SU-DHL-6 (cell line): Measurements from ENCODE around the gene LPCAT2.

Experiments used
- H2AFZ ChIP-seq: fragments of 200-600 bp; sonication (generic); 2 replicates; pipeline ENCODE4 v1.6.1; 2014; ENCODE audit warnings: low read depth, mild to moderate bottlenecking, moderate library complexity, mixed read lengths, antibody characterized with exemption, low read length; ENCODE audit not compliant: severe bottlenecking
- H3F3A ChIP-seq: fragments of 200-600 bp; shearing (Covaris generic); 2 replicates; pipeline ENCODE4 v1.6.0; 2016; ENCODE audit warnings: antibody characterized with exemption, mild to moderate bottlenecking; ENCODE audit not compliant: insufficient read depth
- H3K27ac ChIP-seq: fragments of 200-600 bp; sonication (generic); 2 replicates; pipeline ENCODE4 v1.5.1; 2016; ENCODE audit warnings: low read depth, mild to moderate bottlenecking, low read length, moderate library complexity, mixed read lengths
- H3K27me3 ChIP-seq: fragments of 200-600 bp; sonication (generic), shearing (Covaris generic); 2 replicates; pipeline ENCODE4 v1.6.0; 2014; ENCODE audit warnings: mild to moderate bottlenecking, low read length
- H3K36me3 ChIP-seq: fragments of 200-600 bp; sonication (generic); 2 replicates; pipeline ENCODE4 v1.6.1; 2014; ENCODE audit warnings: mild to moderate bottlenecking, low read length, mixed read lengths
- H3K4me2 ChIP-seq: fragments of 300-600, 200-600 bp; shearing (Covaris generic), sonication (generic); 2 replicates; pipeline ENCODE4 v1.6.0; 2014; ENCODE audit warnings: low read length, low read depth, mild to moderate bottlenecking; ENCODE audit not compliant: poor library complexity, severe bottlenecking
- H3K4me3 ChIP-seq: fragments of 200-600 bp; sonication (generic); 2 replicates; pipeline ENCODE4 v1.5.1; 2014; ENCODE audit warnings: antibody characterized with exemption, low read length, mild to moderate bottlenecking, mixed read lengths; ENCODE audit not compliant: insufficient read depth, poor library complexity, severe bottlenecking
- H3K79me2 ChIP-seq: fragments of 200-600 bp; sonication (generic); 2 replicates; pipeline ENCODE4 v1.6.1; 2014; ENCODE audit warnings: mild to moderate bottlenecking, low read length, moderate library complexity; ENCODE audit not compliant: insufficient read depth
- H3K9ac ChIP-seq: fragments of 200-600 bp; sonication (generic); 2 replicates; pipeline ENCODE4 v1.7.0; 2014; ENCODE audit warnings: mild to moderate bottlenecking, low read length
- H3K9me2 ChIP-seq: fragments of 200-600 bp; sonication (generic); replicated peaks from 2 replicates; pipeline ENCODE4 v1.6.1; 2014; ENCODE audit warnings: low read length; ENCODE audit not compliant: insufficient read depth
- H3K9me3 ChIP-seq: fragments of 200-600 bp; sonication (generic); 2 replicates; pipeline ENCODE4 v1.6.1; 2014; ENCODE audit warnings: low read length, mixed read lengths; ENCODE audit not compliant: insufficient read depth
- H4K20me1 ChIP-seq: fragments of 200-600 bp; sonication (generic); 2 replicates; pipeline ENCODE4 v1.6.1; 2014; ENCODE audit warnings: low read depth, mild to moderate bottlenecking, antibody characterized with exemption, low read length, moderate library complexity, mixed read lengths
- EZH2phosphoT487 ChIP-seq: fragments of 200-600 bp; sonication (generic), shearing (Covaris generic); conservative IDR thresholded peaks from 2 replicates; pipeline ENCODE4 v1.6.1; 2018; ENCODE audit warnings: mild to moderate bottlenecking, antibody characterized with exemption, low read length, moderate library complexity, mixed read lengths
- TF ChIP-seq, protein P1 (sequence below): fragments of 200-600 bp; sonication (generic); IDR thresholded peaks from one replicate; pipeline ENCODE4 v1.5.1; 2017; ENCODE audit warnings: antibody characterized with exemption, mild to moderate bottlenecking, low read length, moderate library complexity; ENCODE audit not compliant: insufficient read depth, poor library complexity, severe bottlenecking

Gene LPCAT2

DNA sequence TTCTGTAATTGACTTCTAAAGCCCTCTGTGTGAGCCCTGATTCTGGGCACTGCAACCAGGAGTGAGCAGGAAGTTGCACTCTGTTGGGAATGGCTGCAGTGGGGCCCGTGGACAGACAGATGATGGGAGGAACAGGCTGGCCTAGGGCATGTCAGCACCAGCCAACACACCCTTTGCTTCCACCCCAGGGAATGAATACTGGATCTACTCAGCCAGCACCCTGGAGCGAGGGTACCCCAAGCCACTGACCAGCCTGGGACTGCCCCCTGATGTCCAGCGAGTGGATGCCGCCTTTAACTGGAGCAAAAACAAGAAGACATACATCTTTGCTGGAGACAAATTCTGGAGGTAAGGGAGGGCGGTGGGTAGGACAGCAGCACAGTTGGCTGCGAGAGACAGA lies 10.8 kb upstream of the LPCAT2 start:
- no peaks in the 10 kb centered on the region for H3K36me3 ChIP-seq
- no peaks in the 10 kb centered on the region for H3F3A ChIP-seq
- H3K27ac ChIP-seq = no peak overlapping the region
- no peak overlapping the region for H3K4me2 ChIP-seq
- H2AFZ ChIP-seq = no peak overlapping the region
- no peaks in the 10 kb centered on the region for H3K79me2 ChIP-seq
- H3K9me2 ChIP-seq = no peaks in the 10 kb centered on the region
- H4K20me1 ChIP-seq = no peaks in the 10 kb centered on the region
- no peak overlapping the region for H3K4me3 ChIP-seq
- H3K9ac ChIP-seq = no peak overlapping the region
- H3K27me3 ChIP-seq = no peaks in the 10 kb centered on the region
- TF ChIP-seq, protein P1, sequence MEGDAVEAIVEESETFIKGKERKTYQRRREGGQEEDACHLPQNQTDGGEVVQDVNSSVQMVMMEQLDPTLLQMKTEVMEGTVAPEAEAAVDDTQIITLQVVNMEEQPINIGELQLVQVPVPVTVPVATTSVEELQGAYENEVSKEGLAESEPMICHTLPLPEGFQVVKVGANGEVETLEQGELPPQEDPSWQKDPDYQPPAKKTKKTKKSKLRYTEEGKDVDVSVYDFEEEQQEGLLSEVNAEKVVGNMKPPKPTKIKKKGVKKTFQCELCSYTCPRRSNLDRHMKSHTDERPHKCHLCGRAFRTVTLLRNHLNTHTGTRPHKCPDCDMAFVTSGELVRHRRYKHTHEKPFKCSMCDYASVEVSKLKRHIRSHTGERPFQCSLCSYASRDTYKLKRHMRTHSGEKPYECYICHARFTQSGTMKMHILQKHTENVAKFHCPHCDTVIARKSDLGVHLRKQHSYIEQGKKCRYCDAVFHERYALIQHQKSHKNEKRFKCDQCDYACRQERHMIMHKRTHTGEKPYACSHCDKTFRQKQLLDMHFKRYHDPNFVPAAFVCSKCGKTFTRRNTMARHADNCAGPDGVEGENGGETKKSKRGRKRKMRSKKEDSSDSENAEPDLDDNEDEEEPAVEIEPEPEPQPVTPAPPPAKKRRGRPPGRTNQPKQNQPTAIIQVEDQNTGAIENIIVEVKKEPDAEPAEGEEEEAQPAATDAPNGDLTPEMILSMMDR = no peak
- TF ChIP-seq EZH2phosphoT487 = no peak
- no peaks in the 10 kb centered on the region for H3K9me3 ChIP-seq

DNA sequence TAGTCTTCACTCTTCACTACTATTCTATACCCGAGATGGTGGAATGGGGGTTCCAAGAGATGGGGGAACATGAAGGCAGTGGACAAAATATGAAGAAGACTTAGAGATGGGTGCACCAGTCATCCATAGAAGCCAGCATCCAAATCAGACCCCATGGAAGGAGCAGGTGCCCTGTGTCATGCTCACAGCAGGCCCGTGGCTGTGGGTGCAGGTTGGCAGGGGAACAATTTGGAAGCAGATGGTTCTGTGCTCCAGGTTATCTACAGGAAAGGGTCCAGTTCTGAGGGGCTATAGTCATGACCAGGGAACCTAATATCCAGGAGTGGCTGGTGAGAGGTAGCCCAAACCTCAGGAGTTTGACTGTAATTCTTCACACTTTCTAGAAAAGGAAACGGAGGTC lies 9.6 kb upstream of the LPCAT2 start:
- Histone ChIP-seq H3K4me3 (no peak overlapping the region), H3K9me3 (no peaks in the 10 kb centered on the region), H3K9ac (no peak overlapping the region), H2AFZ (no peak overlapping the region), H3F3A (no peaks in the 10 kb centered on the region), H3K4me2 (no peak overlapping the region), H3K27me3 (no peaks in the 10 kb centered on the region), H3K9me2 (no peaks in the 10 kb centered on the region), H4K20me1 (no peaks in the 10 kb centered on the region), H3K36me3 (no peaks in the 10 kb centered on the region), H3K27ac (no peak overlapping the region), H3K79me2 (no peaks in the 10 kb centered on the region)
- TF ChIP-seq, protein P1 = no peak
- no peak for TF ChIP-seq EZH2phosphoT487

DNA sequence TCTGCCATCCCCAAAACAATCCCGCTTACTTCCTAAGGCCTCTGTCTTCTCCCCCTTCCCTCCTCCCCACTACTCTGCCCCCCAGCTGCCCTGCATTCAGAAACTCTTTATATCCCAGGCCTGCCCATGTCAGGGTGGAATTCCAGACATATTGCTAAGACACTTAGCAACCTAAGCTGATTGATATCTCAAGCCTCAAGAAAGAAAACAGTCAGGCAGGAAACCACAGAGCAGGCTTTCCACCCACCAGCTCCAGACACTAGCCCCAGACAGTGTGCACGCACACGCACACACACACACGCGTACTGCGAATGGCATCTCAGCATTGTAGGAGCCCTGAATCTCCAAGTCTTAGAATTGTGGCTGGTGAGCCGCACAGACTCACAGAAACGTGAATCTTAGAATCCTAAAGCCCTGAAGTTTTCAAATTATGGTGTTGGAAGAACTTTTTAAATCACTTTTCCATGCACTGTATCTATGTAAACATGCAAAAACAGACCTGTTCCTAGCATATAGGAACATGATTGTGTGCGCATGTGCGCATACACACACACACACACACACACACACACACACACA lies 8.8 kb upstream of the LPCAT2 start:
- no peak for TF ChIP-seq EZH2phosphoT487
- TF ChIP-seq, protein P1 = no peak
- no peak overlapping the region for H3K9ac ChIP-seq

More for the DNA sequence above, 8.8 kb upstream of the LPCAT2 start:
- Histone ChIP-seq H3K9me2 (no peaks in the 10 kb centered on the region), H2AFZ (no peak overlapping the region), H3F3A (no peaks in the 10 kb centered on the region), H3K79me2 (no peaks in the 10 kb centered on the region), H3K4me2 (no peak overlapping the region), H3K36me3 (no peaks in the 10 kb centered on the region), H3K27me3 (no peaks in the 10 kb centered on the region), H3K9me3 (no peaks in the 10 kb centered on the region), H3K27ac (no peak overlapping the region), H3K4me3 (no peak overlapping the region), H4K20me1 (no peaks in the 10 kb centered on the region)
